Stimulated activated effector memory CD8-positive, alpha-beta T cell treated with anti-CD3 and anti-CD28 coated beads, Interleukin-12 subunit alpha, Interleukin-12 subunit beta, amount 100 ng/mL, for 72 hours (primary cell): ENCODE data around the gene SYTL2.

Experiments
- ATAC-seq: fragments of 150-1000 bp; cut with Tn5 transposase; 2 replicates; pipeline ENCODE4 v1.10.0; 2021
- DNase-seq, 2 donors: peaks; one replicate each; pipeline ENCODE4 v3.0.0; 2021 to 2022; ENCODE audit warnings: low spot score in 2 of 2
- H3K27ac Mint-ChIP-seq: one replicate; pipeline ENCODE4 v1.8.0; 2022; ENCODE audit warnings: mild to moderate bottlenecking, mixed read lengths
- H3K36me3 Mint-ChIP-seq: one replicate; pipeline ENCODE4 v1.8.0; 2022; ENCODE audit warnings: mild to moderate bottlenecking, mixed read lengths
- H3K4me1 Mint-ChIP-seq: one replicate; pipeline ENCODE4 v1.8.0; 2022; ENCODE audit warnings: mixed read lengths
- H3K4me3 Mint-ChIP-seq: one replicate; pipeline ENCODE4 v1.8.0; 2022; ENCODE audit warnings: mild to moderate bottlenecking, mixed read lengths
- H3K9me3 Mint-ChIP-seq: one replicate; pipeline ENCODE4 v1.8.0; 2022; ENCODE audit warnings: mixed read lengths

SYTL2 gene

DNA sequence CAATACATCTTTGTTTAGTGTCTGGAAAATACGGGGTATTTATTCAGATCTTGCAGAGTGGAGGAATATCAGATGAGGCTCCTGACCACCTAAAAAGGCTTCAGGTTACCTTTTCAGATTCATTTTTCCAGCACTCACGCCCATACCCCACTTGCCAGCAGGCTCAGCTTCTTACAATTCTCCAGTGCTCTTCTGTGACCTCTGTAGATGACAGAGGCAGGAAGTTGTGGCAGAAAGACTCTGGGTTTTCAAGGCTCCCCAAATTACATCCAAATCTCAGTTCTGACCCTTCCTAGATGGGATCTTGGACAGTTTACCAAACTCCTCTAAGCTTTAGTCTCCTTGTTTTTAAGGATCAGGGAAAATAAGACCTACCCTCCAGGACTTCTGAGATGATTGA lies 61.1 kb downstream of the SYTL2 start:
- H3K36me3 Mint-ChIP-seq: peaks cover 17% of the 10 kb centered on the region
- H3K27ac Mint-ChIP-seq: peak overlapping the region; percentile 98
- H3K4me3 Mint-ChIP-seq: peak overlapping the region; percentile 70
- no peaks in the 10 kb centered on the region for H3K9me3 Mint-ChIP-seq
- H3K4me1 Mint-ChIP-seq: peaks cover 83% of the 10 kb centered on the region
- DNase-seq (no peak), ATAC-seq (no peak)

DNA sequence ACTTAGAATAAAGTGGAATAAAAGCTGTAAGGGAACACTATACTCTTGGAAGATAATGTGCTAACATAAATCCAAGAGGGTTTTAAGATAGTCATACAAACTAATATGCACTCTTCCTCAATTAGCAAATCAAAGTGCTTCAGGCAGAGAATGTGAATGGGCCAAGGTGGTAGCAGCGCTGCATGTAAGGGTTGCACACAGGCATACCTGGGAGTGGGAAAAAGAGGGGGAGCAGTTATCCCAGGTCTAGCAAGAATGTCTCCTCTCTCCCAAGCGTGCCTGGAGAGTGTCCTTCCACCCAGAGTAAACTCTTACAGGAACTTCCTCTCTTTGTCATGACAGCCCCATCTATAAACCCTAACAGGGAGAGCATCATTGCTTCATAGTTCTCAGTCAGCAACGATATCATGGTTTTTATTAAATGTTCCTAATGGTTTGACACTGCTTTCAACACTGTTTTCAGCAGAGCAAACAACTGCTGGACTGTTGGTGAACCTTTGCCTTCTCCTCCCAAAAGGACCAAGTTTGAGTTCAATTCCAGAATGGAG lies 61.6 kb downstream of the SYTL2 start:
- peaks cover 78% of the 10 kb centered on the region for H3K4me1 Mint-ChIP-seq
- DNase-seq (no peak), ATAC-seq (no peak)
- H3K4me3 Mint-ChIP-seq: peak overlapping the region; percentile 70
- peak overlapping the region; percentile 98 for H3K27ac Mint-ChIP-seq
- H3K36me3 Mint-ChIP-seq: peaks cover 12% of the 10 kb centered on the region
- H3K9me3 Mint-ChIP-seq: no peaks in the 10 kb centered on the region

DNA sequence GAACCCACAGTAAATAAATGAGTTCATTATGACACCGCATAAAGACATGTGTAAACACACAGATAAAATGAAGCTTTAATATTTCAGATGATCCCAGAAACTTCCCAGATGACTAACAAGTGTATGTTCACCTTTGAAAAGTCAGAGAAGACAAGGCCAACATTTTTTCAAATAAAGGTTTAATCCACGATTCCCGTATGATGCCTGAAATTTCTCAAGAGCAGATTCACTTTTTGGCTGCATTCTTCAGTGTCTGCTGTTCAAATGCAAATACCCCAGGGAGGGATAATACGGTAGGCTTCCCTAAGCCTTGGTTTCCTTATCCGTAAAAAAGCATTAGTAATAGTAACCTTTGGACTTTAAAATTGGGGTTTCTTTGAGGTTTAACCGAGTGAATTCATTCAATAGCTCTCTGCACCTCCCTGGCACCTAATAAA lies 62.5 kb downstream of the SYTL2 start:
- Mint-ChIP-seq H3K4me3 (no peak overlapping the region), H3K27ac (peak overlapping the region; percentile 62), H3K9me3 (no peaks in the 10 kb centered on the region), H3K4me1 (peaks cover 83% of the 10 kb centered on the region), H3K36me3 (peaks cover 11% of the 10 kb centered on the region)
- ATAC-seq (no peak), DNase-seq (no peak)

DNA sequence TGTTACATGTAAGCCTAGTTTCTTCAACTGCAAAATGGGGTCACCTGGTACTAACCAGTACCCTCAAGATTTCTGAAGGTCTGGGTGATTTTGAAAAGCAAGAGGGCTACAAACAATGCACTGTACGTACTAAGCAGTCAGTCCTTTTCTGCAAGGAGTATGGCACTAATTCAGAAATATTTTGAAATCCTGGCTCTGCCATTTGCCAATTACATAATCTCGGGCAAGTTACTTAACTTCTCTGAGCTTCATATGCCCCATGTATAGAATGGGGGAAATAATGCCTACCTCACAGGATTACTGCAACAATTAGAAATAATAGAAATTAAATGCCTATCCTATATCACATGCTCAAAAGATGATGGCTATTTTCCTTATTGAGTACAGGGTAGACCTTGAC lies 64.3 kb downstream of the SYTL2 start:
- H3K4me3 Mint-ChIP-seq: no peak overlapping the region
- peak overlapping the region; percentile 82 for H3K27ac Mint-ChIP-seq
- peaks cover 76% of the 10 kb centered on the region for H3K4me1 Mint-ChIP-seq
- H3K9me3 Mint-ChIP-seq: no peaks in the 10 kb centered on the region
- no peaks in the 10 kb centered on the region for H3K36me3 Mint-ChIP-seq
- DNase-seq (no peak), ATAC-seq (no peak)

DNA sequence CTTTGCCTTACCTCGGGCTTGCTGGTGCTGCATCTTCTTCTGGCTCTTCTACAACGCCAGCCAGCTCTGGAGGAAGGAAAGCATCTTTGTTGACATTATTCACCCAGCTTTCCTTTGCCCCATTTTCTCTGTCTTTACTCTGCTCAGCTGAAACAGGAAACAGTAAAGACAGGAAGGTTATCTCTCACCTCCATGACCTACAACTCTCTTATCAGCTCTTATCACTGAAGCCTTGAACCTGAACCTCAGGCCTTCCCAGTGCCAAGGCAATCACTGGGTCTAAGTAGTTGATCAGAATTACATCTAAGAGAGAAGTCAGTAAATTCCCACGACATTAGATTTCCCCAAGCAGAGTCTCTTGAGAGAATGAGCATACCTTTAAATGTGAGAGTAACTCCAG lies 65.3 kb downstream of the SYTL2 start:
- DNase-seq (no peak), ATAC-seq (no peak)
- Mint-ChIP-seq H3K4me3 (peak overlapping the region; percentile 2), H3K4me1 (peaks cover 75% of the 10 kb centered on the region), H3K27ac (peak overlapping the region; percentile 82), H3K9me3 (no peaks in the 10 kb centered on the region), H3K36me3 (no peaks in the 10 kb centered on the region)

DNA sequence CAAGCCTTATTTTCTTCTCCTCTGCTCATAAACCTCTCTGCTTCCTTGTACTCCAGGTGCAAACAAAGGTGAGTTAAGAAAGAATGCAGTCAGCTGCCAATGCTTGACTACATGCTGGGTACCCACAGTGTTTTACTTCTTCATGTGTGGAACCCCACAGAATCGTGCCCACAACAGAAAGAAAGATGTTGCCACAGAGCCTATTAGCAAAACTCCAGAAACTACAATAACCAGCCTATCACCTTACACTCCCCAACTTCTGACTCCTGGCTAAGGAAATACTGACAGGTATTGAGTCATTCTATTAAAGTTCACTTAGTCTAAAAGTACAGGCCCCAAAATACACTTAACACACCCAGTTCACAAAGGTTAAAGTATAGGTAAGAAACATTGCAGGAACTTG lies 68.1 kb downstream of the SYTL2 start:
- no peak for DNase-seq
- Mint-ChIP-seq H3K9me3 (no peaks in the 10 kb centered on the region), H3K27ac (peak overlapping the region; percentile 93), H3K4me1 (peaks cover 73% of the 10 kb centered on the region), H3K4me3 (peak overlapping the region; percentile 10), H3K36me3 (no peaks in the 10 kb centered on the region)
- ATAC-seq: peak; percentile 66

DNA sequence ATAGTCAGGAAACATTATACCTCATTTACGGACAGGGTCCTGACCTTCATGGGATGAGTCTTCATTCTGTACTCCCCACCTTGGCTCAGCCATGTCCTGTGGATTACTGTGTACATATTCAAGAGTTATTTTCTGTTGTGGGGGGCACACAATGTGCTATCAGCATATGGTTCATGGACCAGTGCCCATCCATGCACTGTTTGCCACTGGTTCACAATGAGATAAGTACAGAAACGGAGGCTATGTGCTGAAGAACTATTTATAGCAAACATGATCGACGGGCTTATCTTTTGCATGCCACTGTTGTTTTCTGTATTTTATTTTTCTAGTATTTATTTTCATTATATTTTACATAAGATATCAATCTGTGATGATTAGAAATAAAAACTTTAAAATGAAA lies 68.6 kb downstream of the SYTL2 start:
- Mint-ChIP-seq H3K4me3 (no peak overlapping the region), H3K27ac (peak overlapping the region; percentile 93), H3K36me3 (no peaks in the 10 kb centered on the region), H3K9me3 (no peaks in the 10 kb centered on the region), H3K4me1 (peaks cover 73% of the 10 kb centered on the region)
- no peak for DNase-seq
- ATAC-seq: no peak

DNA sequence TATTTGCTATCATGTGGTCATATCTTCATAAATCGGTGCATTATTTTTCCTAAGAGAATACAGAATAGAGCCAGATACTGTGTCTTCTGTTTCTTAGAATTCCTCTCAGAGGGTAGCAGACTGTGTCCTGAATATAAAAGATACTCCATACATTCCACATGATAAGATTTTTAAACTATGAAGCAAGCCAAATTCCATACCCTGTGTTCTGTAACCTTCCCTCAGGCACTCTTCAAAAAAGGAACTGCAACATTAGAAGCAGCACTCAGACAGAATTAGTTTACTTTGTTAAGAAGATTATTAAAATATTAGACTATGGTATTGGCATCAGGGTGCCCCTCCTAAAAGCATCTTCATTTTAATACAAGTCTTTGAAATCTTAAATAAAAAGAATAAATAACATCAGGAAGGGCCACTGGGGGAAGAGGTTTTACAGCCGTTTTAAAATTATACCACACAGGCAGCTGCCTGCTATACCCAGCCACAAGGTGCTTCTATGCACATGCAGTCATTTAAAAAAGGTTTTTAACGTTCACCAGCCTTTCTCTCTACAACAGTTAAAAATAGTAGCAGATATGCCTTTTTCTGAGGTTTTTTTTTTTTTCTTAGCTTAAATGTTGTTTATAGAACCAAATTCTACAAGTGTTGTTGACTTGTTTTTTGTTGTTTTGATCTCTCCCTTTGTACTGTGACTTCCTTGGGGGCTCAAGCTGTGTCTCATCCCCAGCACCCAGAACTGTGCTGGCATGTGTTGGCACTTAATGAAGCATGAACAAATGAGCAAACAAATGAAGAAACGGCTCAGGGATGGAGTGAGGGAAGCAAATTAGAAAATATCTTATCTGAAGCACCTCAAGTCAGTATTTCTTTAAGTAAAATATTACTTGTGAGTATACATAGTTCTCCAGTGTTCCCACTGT lies 70.2 kb downstream of the SYTL2 start:
- Mint-ChIP-seq H3K4me1 (peaks cover 65% of the 10 kb centered on the region), H3K36me3 (peaks cover 8% of the 10 kb centered on the region), H3K4me3 (peak overlapping the region; percentile 22), H3K27ac (peak overlapping the region; percentile 93), H3K9me3 (no peaks in the 10 kb centered on the region)
- ATAC-seq (peak; percentile 3), DNase-seq (no peak)

DNA sequence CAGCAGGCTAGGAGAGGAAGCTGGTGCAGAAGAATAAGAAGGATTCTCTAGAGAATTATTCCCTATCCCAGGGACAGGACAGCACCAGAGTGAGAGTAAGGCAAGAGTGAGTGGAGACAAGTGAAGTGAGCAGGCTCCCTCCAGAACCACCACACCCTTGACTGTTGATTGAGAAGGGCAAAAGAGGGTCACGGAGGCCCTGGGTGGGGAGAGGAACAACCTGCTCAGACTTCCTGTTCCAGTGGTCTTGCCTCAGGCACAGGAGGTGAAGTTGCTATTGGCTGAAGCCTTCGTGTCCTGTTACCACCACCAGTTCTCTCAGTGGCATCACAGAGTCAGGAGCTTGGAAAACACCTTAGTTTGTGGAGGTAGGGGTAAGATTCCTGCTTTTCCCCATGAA lies 73.2 kb downstream of the SYTL2 start:
- Mint-ChIP-seq H3K4me3 (peak overlapping the region; percentile 43), H3K27ac (peak overlapping the region; percentile 91), H3K4me1 (peaks cover 46% of the 10 kb centered on the region), H3K36me3 (peaks cover 32% of the 10 kb centered on the region), H3K9me3 (no peaks in the 10 kb centered on the region)
- ATAC-seq: peak; percentile 90
- no peak for DNase-seq

DNA sequence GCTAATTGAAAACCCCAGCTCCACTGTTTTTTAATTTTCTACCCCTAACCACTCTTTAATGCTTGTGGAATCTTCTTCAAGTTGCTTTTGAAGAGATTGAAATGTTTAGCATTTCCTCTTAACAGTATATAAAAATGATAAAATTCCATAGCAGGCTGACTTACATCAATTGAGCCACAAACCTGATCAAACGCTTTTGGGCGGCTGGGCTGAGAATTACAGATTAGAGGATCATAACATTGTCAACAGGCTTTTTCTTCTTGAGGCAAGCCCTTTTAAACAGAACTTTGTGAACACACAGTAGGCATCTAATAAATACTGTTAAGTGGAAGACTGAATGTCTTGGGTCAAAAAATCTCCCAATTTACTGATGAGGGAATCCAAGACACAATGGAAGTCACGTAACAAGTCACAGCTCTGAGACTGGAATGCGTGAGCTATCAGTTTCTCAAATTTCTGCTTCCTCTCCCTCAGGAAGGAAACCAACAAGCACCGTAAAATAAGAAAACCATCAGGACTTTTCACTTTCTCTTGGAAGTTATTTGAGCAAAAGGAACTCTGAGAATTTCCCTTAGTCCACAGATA lies 75.0 kb downstream of the SYTL2 start:
- peaks cover 44% of the 10 kb centered on the region for H3K36me3 Mint-ChIP-seq
- DNase-seq (no peak), ATAC-seq (no peak)
- H3K4me1 Mint-ChIP-seq: peaks cover 36% of the 10 kb centered on the region
- H3K9me3 Mint-ChIP-seq: no peaks in the 10 kb centered on the region
- H3K27ac Mint-ChIP-seq: peak overlapping the region; percentile 91
- H3K4me3 Mint-ChIP-seq: no peak overlapping the region

DNA sequence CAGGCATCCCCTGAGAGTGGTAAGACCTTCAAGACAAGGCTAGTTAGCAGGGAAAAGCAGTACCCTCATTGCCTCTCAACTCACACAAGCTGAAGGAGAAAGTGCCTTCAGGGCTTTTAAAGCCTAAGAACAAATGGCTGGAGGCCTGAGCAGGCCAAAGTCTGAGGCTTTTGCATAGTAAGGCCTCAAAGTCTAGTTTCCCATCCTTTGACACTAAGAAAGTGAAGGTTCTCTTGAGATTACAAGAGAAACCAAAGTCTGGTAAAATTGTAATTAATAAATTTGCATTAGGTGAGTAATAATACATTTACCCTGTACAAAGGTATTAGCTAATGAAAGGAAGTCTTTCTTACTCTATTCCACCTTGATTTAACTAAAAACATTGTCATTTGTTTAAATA lies 78.0 kb downstream of the SYTL2 start:
- DNase-seq (no peak), ATAC-seq (no peak)
- Mint-ChIP-seq H3K36me3 (peaks cover 50% of the 10 kb centered on the region), H3K27ac (no peak overlapping the region), H3K9me3 (no peaks in the 10 kb centered on the region), H3K4me3 (no peak overlapping the region), H3K4me1 (peaks cover 24% of the 10 kb centered on the region)

DNA sequence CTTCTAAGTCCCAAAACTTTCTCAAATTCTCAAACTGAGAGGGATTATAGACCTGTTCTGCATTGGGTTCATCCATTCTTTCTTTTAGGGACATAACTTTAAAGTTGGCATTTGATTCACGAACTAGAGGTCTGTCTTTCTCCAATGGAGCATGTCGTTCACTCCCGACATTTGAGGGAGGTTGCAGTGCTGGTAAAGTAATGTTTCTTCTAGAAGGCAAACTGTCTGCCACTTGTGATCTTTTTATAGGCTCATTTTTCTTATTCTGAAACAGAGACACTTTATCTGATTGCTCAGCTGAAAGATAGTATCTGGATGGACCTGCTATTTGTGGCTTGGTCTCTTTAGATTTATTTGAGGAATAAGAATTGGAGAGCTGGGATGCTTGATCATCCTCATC lies 84.6 kb downstream of the SYTL2 start:
- ATAC-seq (no peak), DNase-seq (no peak)
- Mint-ChIP-seq H3K4me3 (no peak overlapping the region), H3K27ac (no peak overlapping the region), H3K9me3 (no peaks in the 10 kb centered on the region), H3K36me3 (peaks cover 28% of the 10 kb centered on the region), H3K4me1 (peaks cover 30% of the 10 kb centered on the region)

DNA sequence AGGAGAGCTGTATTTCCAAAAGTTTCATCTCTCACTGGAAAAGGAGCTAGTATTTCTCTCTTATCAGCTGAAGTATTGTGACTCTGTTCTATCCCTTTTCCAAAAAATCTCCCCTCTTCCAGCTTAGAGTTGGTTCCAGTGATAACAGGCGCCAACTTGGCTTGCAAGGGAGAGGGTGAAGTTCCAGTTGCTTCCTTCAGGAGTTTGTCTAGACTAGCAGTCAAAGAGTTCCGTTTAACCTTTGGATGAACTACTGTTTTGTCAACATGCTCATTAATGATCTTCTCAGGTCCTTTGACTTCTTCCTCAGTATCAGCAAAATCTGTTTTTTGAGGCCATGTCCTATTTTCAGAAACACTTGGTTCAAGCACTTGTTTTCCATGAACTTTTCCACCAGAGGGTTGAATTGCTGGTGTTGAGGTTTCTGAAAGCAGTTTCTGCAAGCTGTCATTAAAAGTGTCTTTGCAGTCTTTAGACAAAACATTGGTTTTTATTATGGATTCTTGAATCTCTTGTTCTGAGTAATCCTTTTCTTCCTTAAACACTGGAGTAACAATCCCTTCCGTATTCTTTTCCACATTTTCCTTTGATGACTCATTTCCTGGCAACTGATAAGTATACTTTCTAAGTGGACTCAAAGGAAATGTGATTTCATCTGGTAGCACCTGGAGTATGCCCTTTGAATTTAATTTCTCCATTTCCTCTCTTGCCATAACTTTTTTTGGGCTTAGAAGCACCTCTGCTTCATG lies 85.3 kb downstream of the SYTL2 start:
- Mint-ChIP-seq H3K4me3 (no peak overlapping the region), H3K4me1 (peaks cover 30% of the 10 kb centered on the region), H3K9me3 (no peaks in the 10 kb centered on the region), H3K36me3 (peaks cover 21% of the 10 kb centered on the region), H3K27ac (no peak overlapping the region)
- ATAC-seq: no peak
- no peak for DNase-seq

DNA sequence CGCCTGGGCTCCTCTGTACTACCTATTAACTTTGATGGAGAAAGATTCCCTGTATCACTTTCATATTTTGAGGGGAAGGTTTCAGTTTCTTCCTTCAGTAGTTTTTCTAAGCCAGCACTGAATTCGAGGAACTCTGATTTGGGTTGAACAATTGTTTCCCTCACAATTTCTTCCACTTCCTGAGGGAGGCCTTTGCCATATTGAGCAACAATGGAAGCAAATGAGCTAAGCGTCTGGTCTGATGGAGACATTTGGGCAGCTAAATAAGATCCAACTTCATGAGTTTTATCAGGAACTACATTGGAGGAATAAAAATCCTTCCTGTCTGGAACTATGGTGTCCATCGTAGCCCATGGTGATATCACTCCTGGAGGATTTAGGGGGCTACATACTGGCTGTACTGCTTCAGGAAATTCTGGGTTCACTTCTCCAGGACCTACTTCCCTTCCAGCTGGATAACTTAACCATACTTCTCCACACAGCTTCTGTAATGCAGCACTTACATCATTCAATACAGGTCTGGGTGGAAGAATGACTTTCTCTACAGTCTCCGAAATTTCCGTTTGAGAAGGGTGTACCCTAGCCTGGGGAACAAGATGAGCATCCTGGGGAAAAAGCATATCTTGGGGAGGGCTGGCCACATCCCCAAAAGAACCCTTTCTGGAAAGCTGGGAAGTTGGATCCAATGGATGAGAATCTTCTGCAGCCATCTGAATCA lies 86.0 kb downstream of the SYTL2 start:
- DNase-seq: no peak
- H3K4me1 Mint-ChIP-seq: peaks cover 28% of the 10 kb centered on the region
- H3K36me3 Mint-ChIP-seq: peaks cover 18% of the 10 kb centered on the region
- H3K9me3 Mint-ChIP-seq: no peaks in the 10 kb centered on the region
- ATAC-seq: no peak
- H3K4me3 Mint-ChIP-seq: no peak overlapping the region
- H3K27ac Mint-ChIP-seq: no peak overlapping the region

DNA sequence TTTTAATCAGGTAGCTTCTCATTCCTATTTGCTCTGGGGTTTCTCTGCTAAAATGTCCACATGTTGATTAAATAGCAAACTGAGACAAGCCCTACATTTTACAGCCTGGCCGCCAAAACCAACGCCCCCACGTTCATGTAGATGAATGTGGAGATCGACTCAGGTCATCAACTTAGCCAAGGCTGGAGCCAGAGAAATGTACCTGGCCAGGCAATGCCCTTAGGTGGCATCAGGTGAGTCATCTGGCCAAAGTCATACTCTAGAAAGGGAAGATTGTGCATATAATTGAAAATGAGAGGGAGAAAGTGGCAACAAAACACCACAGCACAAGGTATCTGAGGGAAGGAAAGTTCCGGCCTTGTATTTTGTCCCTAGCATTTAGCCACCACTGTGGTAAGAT lies 87.9 kb downstream of the SYTL2 start:
- Mint-ChIP-seq H3K4me1 (peaks cover 14% of the 10 kb centered on the region), H3K36me3 (peaks cover 26% of the 10 kb centered on the region), H3K9me3 (no peaks in the 10 kb centered on the region), H3K4me3 (no peak overlapping the region), H3K27ac (no peak overlapping the region)
- DNase-seq (no peak), ATAC-seq (no peak)
